Muscle of back (tissue), 11 donors: ENCODE results near the gene MIPOL1. TPM values are rescaled to one million over a fixed set of nuclear protein-coding genes. Genes with fewer than 3 reads are reported as not detected.

Experiments used
- DNase-seq, 3 donors: peaks; one replicate each; pipeline versions ENCODE4 v3.0.0 to v3.0.0-alpha.2; 2013
- polyA plus RNA-seq, 10 donors: library from polyadenylated mRNA; unstranded; fragments of 120-200 nt; gene quantifications; one replicate each; pipeline ENCODE4 v1.2.1, GENCODE V29; 2013; ENCODE audit not compliant: insufficient read length in 10 of 10

MIPOL1 gene
- polyA plus RNA-seq, 10 donors, result 4.2 to 8.3 (median 4.9) TPM

GRCh38 chr14:37585101-37585511 is 387.4 kb downstream of the MIPOL1 start:
- DNase-seq, result peak in 1 of 3 donors; percentile 41

DNA sequence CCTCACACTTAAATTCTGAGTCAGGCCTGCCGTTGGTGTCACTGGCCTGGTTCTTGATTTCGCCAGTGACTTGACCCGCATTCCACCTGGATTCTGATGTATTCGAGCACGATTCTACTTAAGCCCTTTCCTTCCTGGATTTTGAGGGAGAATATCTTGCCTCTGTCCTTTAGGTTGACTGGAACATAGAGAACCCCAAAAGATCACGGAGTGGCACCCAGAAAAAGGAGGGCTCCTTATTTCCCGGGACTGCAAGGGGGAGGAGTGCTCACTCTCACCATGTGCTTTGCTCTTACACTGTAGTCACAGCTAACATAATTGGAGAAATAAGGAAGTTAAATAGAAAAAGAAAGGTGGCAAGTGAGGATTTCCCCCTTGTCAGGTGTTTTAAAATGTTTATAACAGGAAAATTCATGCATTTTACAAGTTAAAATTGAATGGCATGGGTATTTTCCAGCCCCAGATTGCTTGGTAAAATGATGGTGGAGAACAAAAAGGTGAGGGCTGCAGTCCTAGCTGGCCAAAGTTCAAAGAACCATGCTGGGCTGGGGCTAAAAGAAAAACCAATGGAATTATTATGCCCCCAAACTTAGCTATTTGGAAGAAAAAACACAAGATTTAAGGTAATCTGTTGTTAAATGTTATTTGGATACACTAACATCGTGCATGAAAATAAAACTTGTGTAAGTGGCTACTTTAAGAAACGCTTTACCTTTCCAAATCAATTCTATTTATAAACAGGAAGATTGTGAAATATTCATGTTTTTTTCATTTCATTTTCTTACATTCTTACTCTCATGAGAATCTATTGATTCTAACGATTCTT is 388.4 kb downstream of the MIPOL1 start:
- peak in 1 of 3 donors; percentile 45 for DNase-seq

- no peak for DNase-seq
These were observed 389.0 kb downstream of the MIPOL1 start for GRCh38 chr14:37586797-37587130.

GRCh38 chr14:37587131-37587803 is 389.5 kb downstream of the MIPOL1 start:
- DNase-seq, result peak in 1 of 3 donors; percentile 73

DNA sequence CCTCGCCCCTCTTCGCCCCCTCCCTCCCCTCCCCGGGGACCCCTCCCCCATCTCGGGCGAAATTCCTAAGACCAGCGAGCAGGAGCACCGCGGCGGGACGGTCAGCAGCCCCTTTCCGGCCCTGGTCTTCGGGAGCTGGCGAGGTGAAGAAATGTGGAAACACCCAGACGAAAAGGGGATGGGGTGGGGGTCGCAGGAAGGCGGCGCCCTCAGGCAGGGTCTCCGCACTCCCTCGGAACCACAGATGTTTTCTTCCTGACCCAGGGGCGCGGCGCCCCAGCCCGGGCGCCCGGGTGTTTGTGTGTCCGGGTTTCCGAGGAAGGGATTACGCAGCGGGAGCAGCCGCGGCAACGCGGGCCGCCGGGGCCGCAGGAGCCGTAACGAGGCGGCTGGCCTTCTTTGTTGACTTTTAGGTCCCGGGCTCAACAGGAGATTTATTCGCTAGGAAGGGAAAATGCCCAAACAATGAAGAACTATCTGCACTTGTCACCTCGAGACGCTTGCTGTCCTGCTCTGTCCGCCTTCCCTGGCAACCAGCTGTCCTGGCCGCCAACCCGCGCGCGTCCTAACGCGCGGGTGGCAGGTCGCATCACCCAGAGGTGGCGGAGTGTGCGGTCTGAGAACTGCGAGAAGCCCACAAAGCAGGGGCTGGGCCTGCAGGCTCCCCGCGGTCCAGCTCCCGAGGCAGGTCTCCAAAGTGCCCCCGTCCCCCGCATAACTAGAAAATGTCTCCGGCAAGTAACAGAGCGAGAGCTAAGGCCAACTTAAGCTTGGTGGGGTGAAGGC is 390.3 kb downstream of the MIPOL1 start:
- DNase-seq, result peak in 1 of 3 donors; percentile 70

DNA sequence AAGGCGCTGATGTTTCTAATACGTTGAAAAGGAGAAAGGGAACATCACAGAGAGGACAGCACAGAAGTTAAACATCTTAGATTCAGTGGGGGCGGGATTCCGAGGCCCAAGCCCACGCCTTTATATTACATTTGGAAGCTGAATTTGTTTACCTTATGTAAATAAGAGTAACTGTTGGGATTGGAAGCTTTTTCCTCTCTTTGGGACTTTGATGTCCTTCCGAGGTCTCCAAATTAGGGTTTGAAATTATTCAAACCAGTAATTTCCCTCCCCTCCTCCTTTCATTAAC is 390.9 kb downstream of the MIPOL1 start:
- DNase-seq, result no peak

GRCh38 chr14:37588956-37589714 is 391.4 kb downstream of the MIPOL1 start:
- DNase-seq, result peak in 1 of 3 donors; percentile 70

DNA sequence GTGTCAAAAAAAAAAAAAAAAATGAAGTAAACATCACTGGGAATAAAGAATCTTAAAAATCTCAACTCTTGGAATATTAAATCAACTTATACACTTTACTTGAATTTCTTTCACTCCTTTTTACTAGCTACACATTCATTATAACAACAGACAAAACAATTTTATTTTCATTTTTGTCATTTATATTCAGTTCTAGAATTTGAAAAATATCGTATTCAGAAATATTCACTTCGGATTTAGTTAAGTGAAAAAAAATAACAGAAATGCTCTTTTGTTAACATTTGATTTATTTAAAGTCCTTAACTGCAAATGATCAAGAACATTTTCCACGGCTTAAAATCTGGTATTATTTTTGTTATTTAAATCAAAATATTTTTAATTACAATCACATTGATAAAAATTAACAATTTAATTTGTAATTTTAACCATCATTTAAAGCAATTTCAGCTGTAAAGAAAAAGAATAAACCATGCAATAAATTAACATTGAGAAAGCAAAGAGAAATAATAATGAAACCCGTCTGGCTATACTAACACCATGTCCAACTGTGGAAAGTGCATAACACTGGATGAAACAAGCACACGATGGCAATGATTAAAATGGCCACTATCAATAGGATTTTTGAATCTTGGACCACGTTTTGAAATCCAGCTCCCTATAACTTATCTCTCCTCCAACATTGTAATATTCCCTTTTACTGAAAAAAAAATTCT is 392.1 kb downstream of the MIPOL1 start:
- no peak for DNase-seq

DNA sequence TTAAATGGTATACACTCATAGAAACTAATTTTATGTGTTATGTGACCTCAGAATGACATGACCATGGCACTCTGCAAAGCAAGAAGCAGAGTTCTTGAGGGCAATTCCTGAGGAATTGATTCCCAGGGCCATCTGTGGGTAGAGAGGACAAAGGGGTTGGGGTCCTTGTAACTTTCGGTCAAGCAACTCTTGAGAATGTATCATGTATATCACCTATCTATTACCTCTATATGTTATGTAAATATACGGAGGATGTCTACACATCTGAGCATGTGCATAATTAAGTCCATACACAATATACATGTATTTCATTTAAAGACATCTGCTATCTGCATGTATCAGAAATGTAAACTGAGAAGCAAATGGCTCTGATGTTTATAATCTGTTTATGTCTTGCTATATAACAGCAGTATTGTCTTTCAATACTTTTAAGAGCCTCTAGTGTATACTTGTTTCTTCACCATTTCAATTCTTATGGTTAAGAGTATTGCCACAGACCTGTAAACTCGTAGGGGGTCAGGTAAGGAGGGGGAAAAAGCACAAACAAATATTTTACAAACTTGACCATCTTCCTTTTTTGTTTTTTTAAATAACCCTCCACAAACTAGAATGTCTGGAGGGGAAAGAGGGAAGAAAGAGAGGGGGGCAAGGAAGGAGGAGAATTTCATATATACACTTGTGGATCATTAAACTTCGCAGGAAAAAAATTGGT is 392.8 kb downstream of the MIPOL1 start:
- peak in 1 of 3 donors; percentile 56 for DNase-seq

DNA sequence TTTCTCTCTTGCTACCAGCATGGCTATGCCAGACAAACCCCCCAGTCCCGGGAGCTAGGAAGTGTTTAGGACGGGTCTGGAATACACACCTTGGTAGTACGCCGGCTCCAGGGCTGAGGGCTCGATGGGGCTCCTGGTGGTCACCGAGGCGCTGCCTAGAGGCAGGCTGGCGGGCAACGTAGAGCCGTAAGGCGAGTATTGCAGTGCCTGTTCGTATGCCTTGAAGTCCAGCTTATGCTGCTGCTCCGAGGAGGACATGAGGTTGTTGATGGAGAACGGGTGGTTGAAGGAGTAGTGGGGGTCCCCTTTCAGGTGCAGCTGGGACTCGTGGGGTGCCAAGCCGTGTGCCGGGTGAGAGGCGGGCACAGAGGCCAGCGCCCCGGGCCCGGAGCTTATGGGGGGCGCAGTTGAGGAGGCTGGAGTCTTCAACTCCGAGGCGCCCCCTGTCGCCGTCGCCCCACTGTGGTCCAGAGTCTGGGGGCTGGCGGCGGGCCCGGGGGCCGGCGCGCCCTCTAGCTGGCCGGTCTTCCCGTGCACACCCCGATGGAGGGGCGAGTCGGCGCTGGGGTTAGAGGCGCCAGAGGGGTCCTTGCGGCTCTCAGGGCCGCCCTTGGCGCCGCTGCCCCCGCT is 393.7 kb downstream of the MIPOL1 start:
- peak in 1 of 3 donors; percentile 32 for DNase-seq

GRCh38 chr14:37591941-37592481 is 394.3 kb downstream of the MIPOL1 start:
- DNase-seq, result peak in 1 of 3 donors; percentile 37

- peak in 1 of 3 donors; percentile 37 for DNase-seq
These were observed 395.0 kb downstream of the MIPOL1 start for GRCh38 chr14:37592482-37593408.

DNA sequence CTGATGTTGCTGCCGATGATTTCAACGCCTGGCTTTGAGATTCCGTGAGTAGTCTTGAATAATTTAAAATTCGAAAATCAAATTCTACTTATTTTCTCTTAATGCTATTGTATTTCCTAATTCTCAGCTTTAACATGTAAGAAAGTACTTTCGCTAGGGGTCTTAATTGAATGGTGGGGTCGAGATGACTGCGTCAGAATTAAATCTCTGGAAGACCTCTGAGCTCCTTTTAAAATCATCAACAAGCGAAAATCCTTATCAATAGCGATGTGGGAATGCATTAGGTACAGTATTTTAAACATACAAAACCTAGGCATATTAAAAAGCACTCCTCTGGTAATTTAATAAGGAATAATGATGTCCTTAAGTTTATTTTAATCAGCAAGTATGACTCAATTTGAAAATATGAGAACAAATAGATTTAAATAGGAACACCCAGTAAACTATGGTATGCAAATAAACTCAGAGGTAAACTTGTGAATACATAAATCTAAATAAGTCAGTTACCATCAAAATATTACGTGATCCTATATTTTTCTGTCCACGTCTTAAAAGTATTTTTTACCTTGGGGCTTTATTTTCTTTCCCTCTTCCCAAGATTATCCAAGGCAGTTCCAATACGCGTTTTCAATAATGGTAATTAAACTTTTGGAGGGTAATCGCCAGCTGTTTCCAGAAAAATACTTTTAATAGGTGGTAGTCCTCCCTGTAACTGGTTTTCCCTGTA is 395.9 kb downstream of the MIPOL1 start:
- DNase-seq, result peak in 1 of 3 donors; percentile 41

- peak; percentile 79 to 87 (median 82) for DNase-seq
These were observed 396.7 kb downstream of the MIPOL1 start for GRCh38 chr14:37594238-37594970.

- DNase-seq, result no peak
These were observed 397.5 kb downstream of the MIPOL1 start, which contains the start of the genes FOXA1 and TTC6 for GRCh38 chr14:37594971-37595808. TSS of gene FOXA1 (minus strand) at chr14:37595249. CDS start at chr14:37594972, 277 bp downstream. TSS of gene TTC6 (plus strand) at chr14:37595629. CDS start at chr14:37622065, 26,436 bp downstream.
